GM18505 (cell line): ENCODE results near the gene KRTAP10-12.
"Not testable (repeated sequence)": the region's sequence is repeated elsewhere in the genome, so short reads cannot be mapped to it uniquely, and the experiment has no call there.

Source experiments
- ATAC-seq: cut with Tn5 transposase; IDR thresholded peaks from one replicate; pipeline ENCODE4 v1.9.1; 2021; ENCODE audit not compliant: unreplicated experiment
- POLR2A ChIP-seq: IDR thresholded peaks from 4 replicates; pipeline ENCODE4 v1.6.1; 2011; ENCODE audit warnings: borderline replicate concordance; ENCODE audit not compliant: insufficient read depth, insufficient read length; ENCODE audit errors: extremely low read depth

The KRTAP10-12 gene

DNA sequence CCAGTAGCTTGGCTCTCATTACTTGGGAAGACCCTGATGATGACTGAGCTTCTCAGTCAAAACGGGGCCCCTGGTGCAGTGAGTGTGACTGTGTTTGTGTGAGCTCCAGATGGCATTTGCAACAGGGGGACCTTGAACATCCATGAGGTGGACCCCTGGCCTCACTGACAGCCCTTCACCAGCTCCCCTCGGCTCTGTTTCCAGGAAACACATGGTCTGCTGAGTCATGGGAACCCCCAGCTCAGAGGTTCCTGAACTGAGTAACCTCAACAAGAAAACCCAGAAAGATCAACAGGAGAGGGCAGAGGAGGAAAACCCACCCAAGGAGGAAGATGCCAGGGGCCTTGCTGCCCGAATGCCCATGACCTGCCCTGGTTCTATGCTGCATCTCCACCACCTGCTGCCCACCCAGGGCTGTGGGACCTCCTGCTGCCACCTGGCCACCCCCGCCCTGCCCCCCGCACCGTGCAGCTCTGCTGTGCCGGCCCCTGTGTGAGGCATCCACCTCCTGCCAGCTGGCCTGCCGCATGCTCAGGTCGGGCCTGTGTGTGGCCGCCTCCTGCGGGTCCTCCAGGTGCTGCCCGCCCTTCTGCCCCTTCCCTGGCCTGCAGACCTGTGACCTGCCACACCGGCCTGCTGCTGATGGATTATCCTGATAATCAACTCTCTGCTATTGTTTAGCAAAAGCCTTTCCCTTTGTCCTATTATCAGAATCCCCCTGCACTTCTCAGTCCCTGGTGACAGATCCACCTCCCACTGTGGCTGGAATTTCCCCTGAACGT, 10.8 kb upstream of the KRTAP10-12 start:
- no peak for ATAC-seq
- TF ChIP-seq POLR2A: no peak

DNA sequence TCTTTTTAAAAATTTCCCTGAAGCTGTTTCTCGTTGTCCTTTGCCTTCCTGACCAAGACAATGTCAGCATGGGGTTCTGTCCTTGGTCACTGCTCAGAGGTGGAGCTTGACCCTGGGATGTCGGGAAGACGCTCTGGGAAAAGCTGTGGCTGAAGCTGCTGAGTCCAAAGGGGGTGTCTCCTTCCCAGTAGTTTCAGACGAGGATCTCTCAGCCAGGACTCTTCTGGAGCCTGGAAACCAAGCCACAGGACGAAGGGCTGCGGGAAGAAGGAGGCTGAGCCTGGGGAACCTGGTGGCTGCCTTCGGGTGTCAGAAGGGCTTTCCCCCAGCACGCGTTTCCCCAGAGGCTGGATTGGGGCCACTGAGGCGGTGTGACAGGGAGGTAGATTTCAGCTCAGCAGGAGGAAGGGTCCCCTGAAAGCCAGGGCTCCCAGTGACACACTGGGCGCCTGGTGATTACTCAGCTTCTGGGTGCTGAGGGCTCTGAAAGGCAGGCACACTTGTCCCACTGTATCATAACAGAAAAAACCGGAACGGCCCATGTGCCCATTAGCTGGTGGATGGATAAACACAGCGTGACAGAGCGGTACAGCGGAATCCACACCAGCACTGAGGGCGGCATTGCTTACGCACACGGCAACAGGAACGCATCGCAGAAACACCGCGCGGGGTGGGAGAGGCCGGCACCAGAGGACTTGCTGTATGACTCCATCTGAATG, 10.0 kb upstream of the KRTAP10-12 start:
- no peak for TF ChIP-seq POLR2A
- ATAC-seq: no peak

GRCh38 chr21:44687671-44688070, 9.3 kb upstream of the KRTAP10-12 start:
- TF ChIP-seq POLR2A: no peak
- ATAC-seq: no peak

GRCh38 chr21:44689740-44690139, 7.2 kb upstream of the KRTAP10-12 start:
- ATAC-seq: not testable (repeated sequence)

DNA sequence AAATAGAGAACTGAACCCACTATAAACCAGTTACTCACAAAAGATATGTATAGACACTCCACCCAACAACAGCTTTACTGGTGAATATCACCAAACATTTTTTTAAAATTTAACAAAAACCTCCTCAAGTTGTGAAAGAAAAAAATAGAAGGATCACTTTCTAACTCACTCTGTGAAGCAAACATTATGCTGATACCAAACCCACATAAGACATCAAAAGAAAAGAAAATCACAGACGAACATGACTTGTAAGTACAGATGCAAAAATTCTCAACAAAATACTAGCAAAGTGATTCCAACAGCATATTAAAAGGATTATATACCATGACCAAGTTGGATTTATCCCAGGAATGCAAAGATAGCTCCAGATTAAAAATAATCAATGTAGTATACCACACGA, 5.3 kb upstream of the KRTAP10-12 start:
- no peak for TF ChIP-seq POLR2A
- ATAC-seq: no peak

- no peak for TF ChIP-seq POLR2A
- no peak for ATAC-seq
Observed at GRCh38 chr21:44692798-44693512, 4.0 kb upstream of the KRTAP10-12 start.

DNA sequence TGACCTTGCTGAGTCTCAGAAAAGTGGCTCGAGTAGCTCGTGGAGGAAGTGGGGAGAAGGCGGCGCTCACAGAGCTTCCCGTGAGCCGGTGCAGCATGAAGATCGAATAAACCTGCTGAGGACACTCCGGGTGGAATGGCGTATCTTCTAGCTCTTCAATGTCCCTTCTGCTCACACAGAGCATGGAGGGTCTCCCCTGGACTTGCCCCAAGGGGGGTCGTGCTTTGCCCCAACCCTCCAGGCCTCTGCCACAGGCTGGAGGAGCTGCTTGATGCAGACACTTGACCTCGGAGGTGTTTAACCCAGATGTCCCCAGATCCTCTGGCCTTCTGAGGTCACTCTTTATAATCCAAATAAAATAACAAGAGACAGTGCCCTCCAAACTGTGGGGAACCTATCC, 2.2 kb upstream of the KRTAP10-12 start:
- ATAC-seq: no peak
- TF ChIP-seq POLR2A: no peak

DNA sequence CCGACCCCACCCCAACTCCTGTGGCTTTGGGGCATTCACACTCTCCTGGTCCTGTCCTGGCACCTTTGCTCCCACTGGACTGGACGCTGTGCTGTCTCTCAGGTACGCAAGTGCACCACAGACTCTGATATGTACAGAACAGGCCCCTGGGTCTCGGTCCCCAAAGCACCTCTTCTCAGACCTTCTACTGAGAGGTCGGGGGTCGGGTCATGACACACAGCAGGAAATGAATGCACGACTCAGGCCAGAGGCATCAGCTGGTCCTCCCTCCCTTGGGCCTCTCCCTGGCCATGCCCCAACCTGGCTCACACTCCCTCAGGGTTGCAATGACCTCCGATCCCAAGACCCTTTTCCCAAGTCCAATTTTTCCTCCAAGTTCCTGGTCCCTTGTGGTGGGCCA, 1.8 kb upstream of the KRTAP10-12 start:
- TF ChIP-seq POLR2A: no peak
- no peak for ATAC-seq

DNA sequence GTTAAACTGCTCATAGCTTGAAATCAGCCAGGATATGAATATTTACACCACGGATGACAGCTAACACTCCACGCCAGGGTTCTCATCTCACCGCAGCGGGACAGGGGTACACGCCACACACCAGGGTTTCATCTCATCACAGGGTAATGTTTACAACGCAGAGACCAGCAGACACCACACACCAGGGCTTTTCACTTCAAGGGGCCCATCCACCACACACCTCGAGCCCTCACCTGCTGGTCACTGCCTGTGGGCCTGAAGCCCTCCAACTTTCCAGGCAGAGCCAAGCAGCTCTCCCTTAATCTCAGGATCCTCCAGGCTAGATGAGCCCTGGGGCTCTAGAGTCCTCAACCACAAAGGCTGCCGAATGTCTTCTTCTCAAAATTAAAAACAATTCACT, 1.3 kb upstream of the KRTAP10-12 start:
- no peak for ATAC-seq
- TF ChIP-seq POLR2A: no peak

DNA sequence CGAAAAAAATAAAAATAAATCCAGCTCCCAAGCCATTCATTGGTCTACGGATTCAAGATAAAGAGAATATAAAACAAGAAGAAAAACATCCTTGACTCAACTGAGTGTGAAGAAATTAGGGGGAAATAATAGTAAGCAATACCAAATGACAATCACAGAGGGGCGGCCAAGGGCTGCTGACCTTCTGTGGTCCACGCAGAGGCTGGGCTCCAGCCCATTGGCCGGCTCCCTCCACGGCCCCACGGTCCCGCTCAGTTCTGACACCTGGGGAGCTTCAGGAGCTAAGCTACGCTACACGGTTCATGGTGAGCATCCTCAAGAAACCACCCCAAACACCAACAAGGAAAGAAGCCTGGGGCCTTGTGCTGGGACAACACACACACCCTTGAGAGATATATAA, 400 bp upstream of the KRTAP10-12 start:
- no peak for TF ChIP-seq POLR2A
- no peak for ATAC-seq

- no peak for TF ChIP-seq POLR2A
- ATAC-seq: no peak
Observed at GRCh38 chr21:44697811-44698734, 1.1 kb downstream of the KRTAP10-12 start.

GRCh38 chr21:44699502-44700001, 2.6 kb downstream of the KRTAP10-12 start:
- no peak for ATAC-seq
- no peak for TF ChIP-seq POLR2A

DNA sequence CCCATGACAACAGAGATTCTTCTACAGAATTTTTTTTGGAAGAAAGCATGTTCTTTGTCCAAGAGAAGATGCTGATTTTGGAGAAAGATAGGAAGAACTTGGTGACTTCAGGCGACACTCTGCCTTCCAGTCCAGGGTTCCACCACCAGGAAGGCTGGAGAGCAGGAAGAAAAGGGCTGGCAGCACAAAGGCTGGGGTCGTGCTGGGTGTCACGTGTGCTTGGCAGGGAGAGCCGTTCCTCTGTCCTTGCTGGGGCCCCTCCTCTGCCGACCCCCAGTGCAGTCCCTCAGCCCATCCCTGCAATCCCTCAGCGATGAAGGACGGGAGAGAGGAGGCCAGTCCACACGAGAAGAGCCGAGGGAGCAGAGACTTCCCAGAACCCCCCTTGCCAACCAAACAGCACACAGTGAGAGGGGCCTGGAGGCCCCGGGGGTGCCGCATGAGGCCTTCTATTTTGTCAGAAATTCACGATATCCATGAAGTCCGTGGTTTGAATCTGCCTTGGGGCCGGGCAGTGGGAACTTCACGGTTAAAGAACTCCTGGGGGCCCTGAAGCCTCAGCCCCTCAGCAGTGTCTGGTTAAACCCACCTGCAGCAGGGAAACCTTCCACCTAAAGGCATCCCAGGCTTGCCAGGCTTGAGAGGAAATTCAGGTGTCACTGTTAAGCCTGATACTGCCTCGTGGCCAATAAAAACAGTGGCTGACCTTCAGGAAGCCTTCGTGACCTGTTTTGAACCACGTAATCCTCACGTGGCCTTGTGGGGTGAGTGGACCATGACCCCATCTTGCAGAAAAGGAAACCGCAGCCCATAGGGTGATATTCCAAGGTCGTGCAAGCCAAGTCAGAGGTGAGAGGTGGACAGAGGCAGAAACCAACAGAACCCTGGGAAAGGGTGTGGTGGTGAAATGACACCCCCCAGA, 3.4 kb downstream of the KRTAP10-12 start:
- no peak for ATAC-seq
- no peak for TF ChIP-seq POLR2A
